Stimulated activated CD4-positive, alpha-beta T cell treated with anti-CD3 and anti-CD28 coated beads, Interleukin-1b, Interleukin-23, amount 100 ng/mL, for 4 hours (primary cell): Measurements from ENCODE around the gene STRIP1.

Experiments used
- DNase-seq, 2 donors: peaks; one replicate each; pipeline ENCODE4 v3.0.0-alpha.2; 2020; ENCODE audit warnings: low read depth in 2 of 2

Gene STRIP1

DNA sequence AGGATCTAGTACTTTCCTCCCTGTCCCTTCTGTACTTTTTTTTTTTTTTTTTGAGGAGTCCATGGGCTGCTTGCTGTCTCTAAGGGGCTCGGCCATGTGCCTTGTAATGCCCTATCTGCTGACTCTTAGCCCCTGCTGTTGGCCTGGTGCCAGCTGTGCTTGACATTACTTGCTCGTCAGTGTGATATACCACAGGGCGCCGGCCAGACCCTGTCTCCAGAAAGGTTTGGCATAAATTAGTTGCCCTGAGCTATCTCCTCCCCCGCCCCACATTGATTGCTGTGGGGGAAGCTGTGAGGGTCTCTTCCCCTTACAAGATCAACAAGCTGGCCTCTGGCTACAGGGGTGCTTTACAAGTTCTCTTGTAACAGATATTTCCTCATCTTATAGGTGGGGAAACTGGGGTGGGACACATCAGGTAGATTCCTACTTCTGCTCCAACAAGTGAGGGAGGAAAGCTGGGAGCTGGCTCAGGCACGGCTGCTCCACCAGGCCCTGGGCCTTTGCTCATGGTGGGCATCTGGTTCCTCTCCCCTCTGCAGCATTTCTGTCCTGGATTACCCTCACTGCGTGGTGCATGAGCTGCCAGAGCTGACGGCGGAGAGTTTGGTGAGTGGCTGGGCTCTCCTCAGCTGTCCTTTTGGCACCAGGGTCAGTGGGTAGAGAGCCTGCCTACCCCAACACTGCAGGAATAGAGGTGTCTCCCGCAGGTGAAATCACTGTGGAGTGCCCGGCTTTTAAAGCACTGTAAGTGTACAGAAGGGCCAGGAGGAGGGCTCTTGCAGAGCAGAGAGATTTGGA lies 15.6 kb downstream of the STRIP1 start:
- DNase-seq = no peak

DNA sequence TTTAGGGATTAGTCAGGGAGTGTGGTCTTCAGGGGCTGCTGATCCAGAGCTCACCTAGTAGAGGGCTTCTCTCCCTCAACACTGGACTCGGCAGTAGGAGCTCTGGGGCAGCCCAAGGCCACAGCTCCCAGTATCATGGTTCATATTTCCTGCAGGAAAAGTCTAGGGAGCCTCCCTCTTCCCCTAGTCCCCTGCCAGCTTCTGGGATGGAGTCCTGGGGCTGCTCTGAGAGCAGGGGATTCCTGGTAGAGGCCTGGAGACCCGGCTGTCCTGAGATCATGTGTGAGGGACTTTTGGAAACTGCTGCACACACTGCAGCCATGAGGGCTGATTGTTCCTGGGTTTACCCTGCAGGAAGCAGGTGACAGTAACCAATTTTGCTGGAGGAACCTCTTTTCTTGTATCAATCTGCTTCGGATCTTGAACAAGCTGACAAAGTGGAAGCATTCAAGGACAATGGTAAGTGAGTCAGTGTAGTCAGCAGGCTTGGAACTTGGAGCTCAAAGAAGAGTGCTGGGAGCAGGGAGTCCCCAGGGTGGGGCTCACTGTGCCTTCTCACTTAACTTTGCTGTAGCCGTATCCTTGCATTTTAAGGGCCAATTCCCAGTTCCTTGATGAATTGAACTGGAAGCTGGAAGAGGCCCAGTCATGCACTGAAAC lies 16.3 kb downstream of the STRIP1 start:
- DNase-seq = no peak

DNA sequence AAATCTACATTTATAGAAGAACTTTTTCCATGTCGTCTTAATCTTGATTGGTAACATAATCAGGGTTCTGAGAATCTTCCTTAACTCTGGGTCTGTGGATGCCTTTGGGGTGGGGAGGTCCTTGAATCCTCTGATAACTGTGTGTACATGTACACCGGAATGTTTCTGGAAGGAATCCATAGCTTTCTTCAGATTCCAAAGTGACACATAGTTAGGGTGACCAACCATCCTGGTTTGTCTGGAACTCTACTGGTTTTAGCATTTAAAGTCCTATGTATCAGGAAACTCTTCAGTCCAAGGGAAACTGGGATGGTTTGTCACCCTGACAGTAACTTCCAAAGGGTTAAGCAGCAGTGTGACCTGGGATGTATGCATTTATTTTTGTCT lies 16.8 kb downstream of the STRIP1 start:
- DNase-seq = no peak

DNA sequence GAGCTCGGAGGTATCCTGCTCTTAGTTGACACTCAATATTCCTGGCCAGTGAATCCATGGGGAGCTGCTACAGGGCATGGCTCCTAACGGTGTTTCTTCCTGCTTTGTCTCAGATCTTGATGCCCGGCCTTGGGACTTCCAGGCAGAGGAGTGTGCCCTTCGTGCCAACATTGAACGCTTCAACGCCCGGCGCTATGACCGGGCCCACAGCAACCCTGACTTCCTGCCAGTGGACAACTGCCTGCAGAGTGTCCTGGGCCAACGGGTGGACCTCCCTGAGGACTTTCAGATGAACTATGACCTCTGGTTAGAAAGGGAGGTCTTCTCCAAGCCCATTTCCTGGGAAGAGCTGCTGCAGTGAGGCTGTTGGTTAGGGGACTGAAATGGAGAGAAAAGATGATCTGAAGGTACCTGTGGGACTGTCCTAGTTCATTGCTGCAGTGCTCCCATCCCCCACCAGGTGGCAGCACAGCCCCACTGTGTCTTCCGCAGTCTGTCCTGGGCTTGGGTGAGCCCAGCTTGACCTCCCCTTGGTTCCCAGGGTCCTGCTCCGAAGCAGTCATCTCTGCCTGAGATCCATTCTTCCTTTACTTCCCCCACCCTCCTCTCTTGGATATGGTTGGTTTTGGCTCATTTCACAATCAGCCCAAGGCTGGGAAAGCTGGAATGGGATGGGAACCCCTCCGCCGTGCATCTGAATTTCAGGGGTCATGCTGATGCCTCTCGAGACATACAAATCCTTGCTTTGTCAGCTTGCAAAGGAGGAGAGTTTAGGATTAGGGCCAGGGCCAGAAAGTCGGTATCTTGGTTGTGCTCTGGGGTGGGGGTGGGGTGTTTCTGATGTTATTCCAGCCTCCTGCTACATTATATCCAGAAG lies 19.4 kb downstream of the STRIP1 start:
- peak; percentile 67 to 71 for DNase-seq

DNA sequence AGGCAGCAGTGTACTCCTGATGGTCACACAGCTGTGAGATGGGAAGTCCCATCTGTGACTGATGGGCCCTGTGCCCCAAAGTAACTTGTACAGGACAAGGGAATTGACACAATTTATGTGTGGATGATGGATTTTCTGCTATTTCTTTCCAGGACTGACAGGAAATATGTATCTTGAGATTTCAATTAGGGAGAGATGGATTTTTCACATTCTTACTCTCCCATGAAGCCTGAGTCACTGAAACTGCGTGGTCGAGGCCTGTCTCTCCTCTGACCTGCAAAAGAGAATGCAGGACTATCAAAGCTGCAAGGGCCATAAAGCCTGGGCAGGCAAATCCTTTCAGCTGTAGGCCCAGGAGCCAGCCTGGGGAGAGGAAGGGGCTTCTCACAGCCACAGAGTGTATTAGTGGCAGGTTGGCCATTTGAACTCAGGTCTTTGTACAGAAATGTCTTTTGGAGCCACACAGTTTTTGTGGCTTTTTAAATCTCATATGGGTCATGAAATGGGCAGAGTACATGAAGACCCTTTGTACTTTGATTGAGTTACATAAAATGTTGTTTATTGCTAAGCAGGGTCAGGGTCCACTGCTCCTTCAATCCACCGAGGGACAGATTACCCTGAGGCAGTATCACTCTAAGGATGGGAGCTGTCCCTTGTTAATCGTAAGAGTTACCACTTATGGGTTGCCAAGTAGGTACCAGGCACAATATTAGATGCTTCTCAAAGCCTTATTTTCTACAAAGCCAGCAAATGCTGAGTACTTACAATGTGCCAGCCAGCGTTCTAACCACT lies 21.3 kb downstream of the STRIP1 start:
- no peak for DNase-seq

DNA sequence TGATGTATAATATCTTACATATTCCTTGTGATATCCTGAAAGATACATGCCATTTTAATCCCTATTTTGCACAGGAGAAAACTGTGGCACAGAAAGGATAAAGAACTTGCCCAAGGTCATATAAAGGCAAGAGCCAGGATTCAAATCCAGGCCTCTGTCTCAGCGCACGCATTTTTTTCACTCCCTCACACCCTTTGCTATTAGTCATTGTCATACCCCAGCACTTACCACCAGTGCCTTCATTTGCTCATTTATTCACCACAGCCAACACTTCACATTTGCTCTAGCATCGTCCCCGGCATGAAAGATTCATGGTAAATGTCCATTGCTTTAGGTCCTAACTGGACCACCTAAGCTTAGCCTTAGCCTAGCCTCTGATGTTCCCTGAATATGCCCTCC lies 21.9 kb downstream of the STRIP1 start:
- DNase-seq = no peak

DNA sequence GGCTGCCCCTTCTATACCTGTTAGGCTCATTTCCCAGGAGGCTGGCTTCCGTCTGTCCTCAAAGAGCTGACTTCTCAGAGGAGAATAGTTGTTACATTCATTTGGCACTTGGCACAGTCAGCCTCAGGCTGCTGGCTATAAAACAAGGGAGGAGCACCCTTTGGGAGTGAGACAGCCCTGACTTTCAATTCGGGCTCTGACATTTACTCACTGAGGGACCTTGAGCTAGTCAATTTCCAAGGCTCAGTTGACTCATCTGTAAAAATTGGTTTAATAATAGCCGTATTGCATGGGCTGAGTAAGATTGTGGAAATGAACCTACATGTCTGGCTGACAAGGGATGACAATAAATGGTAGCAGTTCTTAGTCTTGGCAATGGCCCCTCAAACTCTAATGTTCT lies 22.4 kb downstream of the STRIP1 start:
- no peak for DNase-seq

DNA sequence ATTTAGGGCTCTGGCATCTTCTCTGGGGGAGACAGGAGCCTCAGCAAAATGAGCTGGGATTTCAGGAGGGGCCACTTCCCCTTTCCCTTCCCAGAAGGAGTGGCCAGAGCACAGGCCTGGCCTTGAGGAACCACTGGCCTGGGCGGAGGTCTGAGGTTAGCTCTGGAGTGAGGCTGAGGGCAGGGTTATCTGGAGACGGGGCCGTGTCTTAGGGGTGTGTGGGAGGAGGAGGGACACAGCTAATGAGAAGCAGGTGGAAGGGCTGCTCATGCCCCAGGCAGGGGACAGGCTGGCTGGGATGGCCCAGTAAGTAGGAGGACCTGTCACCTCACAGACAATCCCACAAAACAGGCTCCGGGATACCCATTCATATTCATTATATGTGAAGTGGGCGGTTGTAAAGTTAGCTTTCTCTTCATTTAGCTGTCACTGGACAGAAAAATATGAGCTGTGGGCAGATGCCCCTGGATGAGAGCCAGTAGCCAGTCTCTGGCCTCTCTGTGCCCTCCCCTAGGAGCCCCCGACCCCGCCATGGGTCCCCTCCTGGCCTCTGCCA lies 23.6 kb downstream of the STRIP1 start:
- DNase-seq = no peak

DNA sequence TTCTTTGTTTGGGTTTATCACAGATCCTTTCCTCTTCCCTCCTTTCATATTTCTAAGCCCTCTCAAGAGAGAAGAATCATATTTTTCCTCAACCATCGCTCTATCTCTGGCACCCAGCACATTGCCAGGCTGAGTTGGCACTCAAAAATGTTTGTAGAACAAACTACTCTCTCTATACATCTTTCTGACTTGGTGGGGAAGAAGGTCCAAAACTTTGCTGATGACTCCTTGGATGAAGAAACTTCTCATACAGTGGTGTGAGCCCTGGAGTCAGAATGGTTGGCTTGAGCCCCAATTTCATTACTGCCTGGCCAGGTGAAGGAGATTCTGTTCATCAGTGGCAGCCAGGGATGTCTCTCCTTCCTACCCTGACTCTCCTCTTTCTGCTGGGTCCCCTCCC lies 24.2 kb downstream of the STRIP1 start:
- DNase-seq = no peak

DNA sequence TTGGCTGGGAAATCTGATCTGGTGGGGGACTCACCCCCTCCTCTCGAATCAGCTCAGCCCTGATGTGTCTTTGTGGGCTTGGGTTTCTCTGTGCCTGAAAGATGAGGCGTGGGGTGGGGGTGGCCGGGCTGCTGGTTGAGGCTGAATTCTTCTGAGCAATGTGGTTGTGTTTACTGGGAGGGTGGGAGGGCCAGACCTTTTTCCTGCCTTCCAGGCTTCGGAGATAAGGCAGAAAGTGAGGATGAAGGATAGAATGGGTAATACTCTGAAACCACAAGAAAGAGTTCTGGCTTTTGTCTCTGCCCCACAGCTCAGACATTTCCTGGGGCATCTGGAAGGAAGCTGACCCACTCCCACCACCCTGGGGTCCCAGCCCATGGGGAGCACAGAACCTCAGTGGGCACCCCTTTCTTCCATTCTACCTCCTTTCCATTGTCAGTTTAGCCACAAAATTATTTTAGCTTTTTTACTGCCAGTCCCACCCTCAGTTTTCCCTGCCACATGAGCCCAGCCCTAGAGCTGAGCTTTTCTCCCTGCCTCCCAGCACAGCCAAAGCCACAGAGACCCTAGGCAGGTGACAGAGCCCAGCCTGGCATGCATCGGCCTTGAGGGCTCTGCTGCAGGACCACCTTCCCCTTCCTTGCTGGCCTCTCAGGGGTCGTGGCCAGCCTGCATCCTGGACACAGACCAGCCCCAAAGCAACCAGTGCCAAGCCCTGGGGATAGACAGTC lies 24.9 kb downstream of the STRIP1 start:
- DNase-seq = no peak

DNA sequence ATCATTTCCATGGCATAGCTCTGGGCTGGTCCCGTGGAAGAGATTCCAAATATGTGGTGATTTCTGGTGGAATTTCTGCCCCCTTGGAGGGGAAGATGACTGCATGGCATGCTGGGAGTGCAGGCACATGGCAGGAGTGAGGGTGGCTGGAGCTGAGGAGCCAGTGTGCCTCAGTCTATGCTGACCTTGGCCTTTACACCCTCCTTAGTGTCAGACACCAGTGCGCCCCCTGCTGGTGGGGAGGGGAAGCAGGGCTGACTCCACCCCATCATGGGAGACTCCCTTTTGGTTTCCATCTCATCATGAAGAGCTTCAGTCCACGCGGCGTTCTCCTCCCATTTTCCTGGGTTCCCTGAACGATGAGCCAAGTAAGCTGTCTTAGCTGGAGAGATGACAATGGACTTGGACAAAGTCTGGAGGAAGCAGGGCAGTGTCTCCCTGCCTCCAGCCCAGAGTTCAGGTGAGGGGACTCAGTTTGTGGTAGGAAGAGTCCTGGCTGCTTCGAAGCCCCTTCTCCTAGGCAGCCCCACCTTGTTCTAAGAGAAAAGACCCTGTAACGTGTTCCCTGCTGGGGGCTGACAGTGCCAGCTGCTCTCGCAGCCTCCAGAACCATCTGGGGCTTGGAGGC lies 25.7 kb downstream of the STRIP1 start:
- DNase-seq = peak; percentile 64 to 76

DNA sequence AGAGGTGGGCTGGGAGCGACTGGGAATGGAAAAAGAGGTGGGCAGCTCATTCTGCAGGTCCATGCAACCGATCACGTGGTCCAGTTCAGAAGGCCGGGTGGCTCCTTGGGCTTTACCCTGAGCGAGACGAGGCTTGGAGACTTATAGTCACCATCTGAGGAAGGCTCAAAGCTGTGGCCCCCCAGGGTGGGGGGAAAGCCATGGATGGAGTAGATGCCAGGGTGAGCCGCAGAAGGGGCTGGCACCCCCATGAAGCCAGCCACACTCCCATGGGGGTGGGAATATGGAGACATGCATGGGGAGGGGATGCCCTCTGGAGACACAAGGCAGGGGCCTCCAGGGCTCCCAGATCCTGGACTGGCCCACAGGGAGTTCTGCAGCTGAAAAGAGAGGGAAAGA lies 26.2 kb downstream of the STRIP1 start:
- DNase-seq = no peak

DNA sequence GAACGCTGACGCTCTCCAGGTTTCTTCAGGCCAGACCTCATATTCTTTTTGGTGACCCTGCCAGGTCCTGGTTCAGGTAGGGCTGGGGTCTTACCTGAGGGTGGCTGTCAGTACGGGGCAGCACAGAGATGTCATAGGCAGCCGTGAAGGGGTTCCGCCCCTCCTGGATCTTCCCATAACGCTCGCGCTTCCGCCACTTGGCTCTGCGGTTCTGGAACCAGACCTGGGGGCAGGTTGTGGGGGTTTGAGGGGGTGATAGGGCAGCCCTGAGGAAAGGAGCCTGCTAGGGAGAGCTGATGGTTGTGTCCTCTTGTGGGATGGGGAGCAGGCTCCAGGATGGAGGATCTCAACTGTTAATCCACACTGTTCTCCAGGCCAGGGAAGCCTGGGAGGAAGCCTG lies 26.9 kb downstream of the STRIP1 start:
- DNase-seq = no peak

DNA sequence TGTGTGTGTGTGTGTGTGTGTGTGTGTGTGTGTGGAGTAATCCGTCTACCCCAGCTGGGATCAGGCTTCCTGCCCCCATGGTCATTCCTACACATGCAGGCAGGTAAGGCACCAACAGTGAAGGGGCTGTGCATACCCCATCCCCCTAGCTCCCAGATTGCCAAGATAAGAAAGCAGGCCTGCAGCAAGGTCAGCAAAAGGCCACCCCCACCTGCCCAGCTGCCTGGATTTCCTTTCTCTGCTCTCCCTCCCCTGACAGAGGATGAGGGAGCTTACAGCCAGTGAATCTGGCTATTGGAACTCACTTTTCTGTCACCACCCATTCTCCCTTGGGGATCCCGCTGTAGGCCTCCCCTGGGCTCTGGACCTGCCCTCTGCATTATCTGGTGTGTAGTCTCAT lies 28.2 kb downstream of the STRIP1 start:
- DNase-seq = no peak

DNA sequence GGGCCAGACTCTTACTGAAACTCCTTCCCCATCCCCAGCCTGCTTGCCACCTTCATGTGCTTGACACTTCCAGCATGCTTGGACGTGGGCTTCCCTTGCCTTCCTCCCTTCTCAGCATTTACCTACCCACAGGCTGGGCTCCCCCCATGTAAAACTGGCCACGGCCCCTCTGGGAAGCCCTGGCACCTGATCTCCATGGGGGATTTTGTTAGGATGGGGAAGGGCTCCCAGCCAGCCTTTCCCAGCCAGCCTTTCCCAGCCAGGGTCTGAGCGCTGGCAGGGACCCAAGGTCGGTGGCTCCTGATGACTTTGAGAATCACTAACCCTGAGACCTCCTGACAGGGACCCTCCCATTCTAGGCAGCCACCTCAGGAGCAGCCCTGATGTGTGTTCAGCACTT lies 29.4 kb downstream of the STRIP1 start:
- no peak for DNase-seq

DNA sequence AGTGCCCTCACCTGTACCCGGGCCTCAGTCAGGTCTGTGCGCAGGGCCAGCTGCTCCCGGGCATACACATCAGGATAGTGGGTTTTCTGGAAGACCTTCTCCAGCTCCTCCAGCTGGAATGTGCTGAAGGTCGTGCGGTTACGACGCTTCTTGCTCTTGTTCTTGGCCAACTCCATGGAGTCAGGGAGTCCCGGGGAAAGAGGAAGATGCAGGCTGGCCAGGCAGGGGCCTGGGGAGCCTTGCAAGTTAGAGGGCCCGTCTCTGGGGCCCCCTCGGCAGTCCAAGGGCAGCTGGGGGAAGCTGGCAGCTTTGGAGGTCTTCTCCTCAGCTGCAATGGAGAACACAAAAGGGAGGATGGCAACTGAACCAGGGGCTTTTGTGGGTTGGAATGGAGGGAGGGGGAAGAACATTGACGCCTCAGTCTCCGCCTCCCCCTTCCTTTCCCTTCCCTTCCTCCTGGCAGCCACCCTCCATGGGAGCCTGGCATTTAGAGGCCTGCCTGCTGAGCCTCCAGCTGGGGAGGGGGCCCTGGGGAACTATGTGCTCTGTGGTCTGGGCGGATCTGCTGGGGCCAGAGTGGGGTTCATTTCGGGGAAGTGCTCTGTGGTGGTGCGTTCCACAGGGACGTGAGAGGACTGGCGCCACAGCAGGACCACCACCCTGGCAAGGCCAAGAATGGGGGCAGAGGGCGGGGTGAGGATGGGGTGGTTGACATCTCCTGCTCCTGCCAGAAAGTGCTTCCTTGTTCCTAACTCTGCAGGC lies 30.3 kb downstream of the STRIP1 start:
- no peak for DNase-seq

DNA sequence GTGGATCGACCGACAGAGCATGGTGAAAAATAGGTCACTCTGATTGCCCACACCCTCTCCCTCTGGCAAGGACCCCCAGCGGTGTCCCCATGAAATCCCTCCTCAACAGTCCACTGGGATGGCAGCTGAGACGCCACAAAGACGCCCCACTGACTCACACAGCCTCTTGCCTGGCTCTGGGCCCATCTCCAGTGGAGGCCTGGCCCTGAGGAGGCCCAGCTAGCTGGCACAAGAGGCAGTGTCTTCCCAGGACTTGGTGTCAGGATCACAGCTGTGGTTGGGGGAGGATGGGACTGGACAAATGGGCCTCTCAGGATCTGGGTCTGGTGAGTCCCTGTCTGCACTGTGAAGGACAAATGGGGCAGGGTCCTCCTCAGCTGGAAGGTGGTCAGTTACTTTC lies 31.4 kb downstream of the STRIP1 start:
- no peak for DNase-seq

DNA sequence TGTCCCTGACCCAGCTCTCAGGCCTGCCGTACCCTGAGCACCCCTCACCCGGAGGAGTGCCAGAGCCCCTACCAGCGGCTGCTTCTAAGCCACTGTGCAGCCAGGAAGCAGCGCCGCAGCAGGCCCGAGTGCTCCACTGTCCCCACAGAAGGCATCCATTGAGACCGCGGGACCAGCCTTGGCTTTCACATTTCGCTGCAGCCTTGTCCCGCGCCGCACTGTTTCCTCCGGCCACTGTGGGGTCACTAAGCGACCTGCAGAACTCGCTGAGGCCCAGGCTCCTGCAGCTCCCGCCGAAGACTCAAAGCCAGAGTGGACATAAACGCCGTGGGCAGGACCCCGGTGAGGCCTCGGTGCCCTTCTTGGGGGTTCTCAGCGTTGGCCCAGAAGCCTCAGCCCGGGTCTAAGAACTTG lies 33.1 kb downstream of the STRIP1 start:
- DNase-seq = no peak

DNA sequence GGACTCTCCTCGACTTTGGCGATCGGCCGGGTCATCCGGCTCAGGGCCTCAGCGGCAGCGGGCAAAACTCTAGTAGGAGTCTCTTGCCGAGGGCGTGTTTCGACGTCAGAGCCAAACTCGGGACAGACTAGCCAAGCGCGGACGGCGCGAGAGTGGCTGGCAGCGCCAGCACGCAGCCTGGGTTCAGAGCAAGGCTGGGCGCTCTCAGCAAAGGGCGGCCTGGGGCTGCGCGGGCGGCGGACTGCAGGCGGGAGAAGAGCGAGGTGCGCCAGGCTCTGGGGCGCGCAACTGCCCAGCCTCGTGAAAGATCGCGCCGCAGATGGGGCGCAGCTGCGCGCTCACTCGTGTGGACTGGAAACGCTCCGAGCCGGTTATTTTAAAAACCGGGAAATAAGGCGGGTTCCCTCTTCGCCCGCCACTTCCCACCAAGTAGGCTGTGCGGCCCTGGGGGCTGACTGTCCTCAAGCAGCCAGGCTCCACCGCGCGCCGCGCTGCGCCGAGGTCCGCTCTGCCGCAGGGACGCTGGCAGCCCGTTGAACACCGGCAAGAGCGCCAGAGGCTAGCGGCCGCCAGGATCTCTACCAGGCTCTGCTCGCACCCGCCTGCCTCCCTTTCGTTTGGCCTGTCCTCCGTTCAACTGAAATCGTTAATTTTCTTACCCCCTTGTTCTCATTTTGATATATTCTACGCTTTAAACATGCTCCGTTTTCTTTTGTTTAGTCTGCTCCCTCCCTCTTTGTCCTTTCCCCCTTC lies 33.6 kb downstream of the STRIP1 start:
- DNase-seq = no peak
